HG03521 (cell line): Measurements from ENCODE around the gene FOXD4L3.
"Not testable (repeated sequence)": the region's sequence is repeated elsewhere in the genome, so short reads cannot be mapped to it uniquely, and the experiment has no call there.

Source experiments
- ATAC-seq: cut with Tn5 transposase; IDR thresholded peaks from one replicate; pipeline ENCODE4 v1.9.1; 2021; ENCODE audit warnings: mild to moderate bottlenecking, moderate library complexity; ENCODE audit not compliant: unreplicated experiment

The FOXD4L3 gene

GRCh38 chr9:68302567-68302966, at the start of gene FOXD4L3:
Gene FOXD4L3 (plus strand): TSS chr9:68302867. CDS start chr9:68302952, 85 bp downstream.
- ATAC-seq: not testable (repeated sequence)

GRCh38 chr9:68281041-68281440, 21.6 kb upstream of the FOXD4L3 start:
- ATAC-seq: not testable (repeated sequence)

- ATAC-seq: not testable (repeated sequence)
These were observed 1.1 kb downstream of the FOXD4L3 start for GRCh38 chr9:68303771-68304170.

- ATAC-seq: not testable (repeated sequence)
These were observed 1.5 kb downstream of the FOXD4L3 start for GRCh38 chr9:68304212-68304611.

- not testable (repeated sequence) for ATAC-seq
These were observed 2.1 kb downstream of the FOXD4L3 start for GRCh38 chr9:68304777-68305176.

GRCh38 chr9:68305680-68306285, 3.1 kb downstream of the FOXD4L3 start:
- not testable (repeated sequence) for ATAC-seq

- not testable (repeated sequence) for ATAC-seq
These were observed 3.8 kb downstream of the FOXD4L3 start for GRCh38 chr9:68306391-68306964.

- ATAC-seq: not testable (repeated sequence)
These were observed 4.5 kb downstream of the FOXD4L3 start for GRCh38 chr9:68307127-68307526.

GRCh38 chr9:68307654-68308053, 5.0 kb downstream of the FOXD4L3 start:
- ATAC-seq: not testable (repeated sequence)

- not testable (repeated sequence) for ATAC-seq
These were observed 8.5 kb downstream of the FOXD4L3 start for GRCh38 chr9:68311208-68311607.

- not testable (repeated sequence) for ATAC-seq
These were observed 15.5 kb downstream of the FOXD4L3 start for GRCh38 chr9:68318209-68318608.

- not testable (repeated sequence) for ATAC-seq
These were observed 21.1 kb downstream of the FOXD4L3 start for GRCh38 chr9:68323749-68324148.

GRCh38 chr9:68324518-68324917, 21.9 kb downstream of the FOXD4L3 start:
- ATAC-seq: not testable (repeated sequence)

- ATAC-seq: not testable (repeated sequence)
These were observed 26.4 kb downstream of the FOXD4L3 start for GRCh38 chr9:68329106-68329505.

- ATAC-seq: not testable (repeated sequence)
These were observed 28.0 kb downstream of the FOXD4L3 start for GRCh38 chr9:68330531-68331173.

GRCh38 chr9:68332122-68332521, 29.5 kb downstream of the FOXD4L3 start:
- not testable (repeated sequence) for ATAC-seq

GRCh38 chr9:68335935-68336334, 33.3 kb downstream of the FOXD4L3 start:
- ATAC-seq: not testable (repeated sequence)

GRCh38 chr9:68336639-68337339, 34.1 kb downstream of the FOXD4L3 start:
- ATAC-seq: not testable (repeated sequence)

- not testable (repeated sequence) for ATAC-seq
These were observed 35.3 kb downstream of the FOXD4L3 start for GRCh38 chr9:68338000-68338399.

- peak; percentile 76 for ATAC-seq
These were observed 39.8 kb downstream of the FOXD4L3 start for GRCh38 chr9:68342265-68343025.

- ATAC-seq: not testable (repeated sequence)
These were observed 40.6 kb downstream of the FOXD4L3 start for GRCh38 chr9:68343242-68343641.
